H9 (cell line): Measurements from ENCODE around the gene TLR3. TPM values are rescaled to one million over a fixed set of nuclear protein-coding genes. Genes with fewer than 3 reads are reported as not detected.

Experiments used
- DNase-seq: peaks from one replicate; pipeline ENCODE4 v3.0.0-alpha.2; 2017
- H2AFZ ChIP-seq: one replicate; pipeline ENCODE4 v1.6.1; 2013; ENCODE audit warnings: mild to moderate bottlenecking, low read length, control low read depth, moderate library complexity
- H2AK5ac ChIP-seq: 2 replicates; pipeline ENCODE4 v1.6.1; 2013; ENCODE audit warnings: low read length, control low read depth, mixed read lengths; ENCODE audit not compliant: insufficient read length
- H2BK120ac ChIP-seq: one replicate; pipeline ENCODE4 v1.6.1; 2013; ENCODE audit warnings: low read depth, mild to moderate bottlenecking, low read length, control low read depth, inconsistent platforms; ENCODE audit not compliant: poor library complexity, severe bottlenecking
- H2BK12ac ChIP-seq: 2 replicates; pipeline ENCODE4 v1.6.1; 2013; ENCODE audit warnings: low read length, control low read depth, mixed read lengths, low read depth; ENCODE audit not compliant: insufficient read length
- H2BK15ac ChIP-seq: 2 replicates; pipeline ENCODE4 v1.6.1; 2013; ENCODE audit warnings: low read depth, low read length, control low read depth
- H2BK20ac ChIP-seq: one replicate; pipeline ENCODE4 v1.6.1; 2013; ENCODE audit warnings: low read depth, mild to moderate bottlenecking, low read length, control low read depth, inconsistent platforms; ENCODE audit not compliant: poor library complexity, severe bottlenecking
- H2BK5ac ChIP-seq: 2 replicates; pipeline ENCODE4 v1.6.1; 2013; ENCODE audit warnings: low read length, control low read depth, mixed read lengths; ENCODE audit not compliant: insufficient read length
- H3K14ac ChIP-seq: 2 replicates; pipeline ENCODE4 v1.6.1; 2013; ENCODE audit warnings: low read length, control low read depth; ENCODE audit not compliant: insufficient read depth
- H3K18ac ChIP-seq: 2 replicates; pipeline ENCODE4 v1.6.1; 2013; ENCODE audit warnings: low read depth, mild to moderate bottlenecking, mixed read lengths, low read length, control low read depth; ENCODE audit not compliant: insufficient read length
- H3K23ac ChIP-seq: 2 replicates; pipeline ENCODE4 v1.6.1; 2013; ENCODE audit warnings: low read length, control low read depth, mixed read lengths, low read depth; ENCODE audit not compliant: insufficient read length
- H3K23me2 ChIP-seq: 2 replicates; pipeline ENCODE4 v1.6.1; 2013; ENCODE audit warnings: low read depth, mild to moderate bottlenecking, mixed read lengths, low read length, control low read depth; ENCODE audit not compliant: insufficient read length, poor library complexity, severe bottlenecking
- H3K27ac ChIP-seq: 2 replicates; pipeline ENCODE4 v1.5.1; 2013; ENCODE audit warnings: low read length, control low read depth, mixed read lengths, low read depth; ENCODE audit not compliant: insufficient read length
- H3K27me3 ChIP-seq: 2 replicates; pipeline ENCODE4 v1.6.1; 2013; ENCODE audit warnings: low read length, control low read depth, inconsistent platforms; ENCODE audit not compliant: insufficient read depth
- H3K4ac ChIP-seq: 2 replicates; pipeline ENCODE4 v1.6.1; 2013; ENCODE audit warnings: low read depth, mild to moderate bottlenecking, control low read depth, inconsistent platforms, low read length, moderate library complexity
- H3K4me1 ChIP-seq: 2 replicates; pipeline ENCODE4 v1.6.1; 2013; ENCODE audit warnings: low read length, control low read depth, inconsistent platforms; ENCODE audit not compliant: insufficient read depth
- H3K4me2 ChIP-seq: 2 replicates; pipeline ENCODE4 v1.6.1; 2013; ENCODE audit warnings: low read length, control low read depth, mixed read lengths; ENCODE audit not compliant: insufficient read length, insufficient read depth
- H3K56ac ChIP-seq: 2 replicates; pipeline ENCODE4 v1.6.1; 2013; ENCODE audit warnings: low read depth, mild to moderate bottlenecking, mixed read lengths, low read length, control low read depth; ENCODE audit not compliant: insufficient read length
- H3K79me1 ChIP-seq: 2 replicates; pipeline ENCODE4 v1.6.1; 2013; ENCODE audit warnings: low read depth, mild to moderate bottlenecking, moderate library complexity, low read length, control low read depth, inconsistent platforms; ENCODE audit not compliant: insufficient read depth, poor library complexity, severe bottlenecking
- H3K79me2 ChIP-seq: 2 replicates; pipeline ENCODE4 v1.6.1; 2013; ENCODE audit warnings: low read length, control low read depth, inconsistent platforms; ENCODE audit not compliant: insufficient read depth
- H3K9ac ChIP-seq: 2 replicates; pipeline ENCODE4 v1.6.1; 2013; ENCODE audit warnings: low read length, control low read depth, mixed read lengths; ENCODE audit not compliant: insufficient read length; ENCODE audit errors: extremely low read depth
- H3K9me3 ChIP-seq: one replicate; pipeline ENCODE4 v1.6.1; 2013; ENCODE audit warnings: low read depth, low read length, inconsistent platforms; ENCODE audit not compliant: control insufficient read depth
- H3T11ph ChIP-seq: one replicate; pipeline ENCODE4 v1.6.1; 2013; ENCODE audit warnings: mild to moderate bottlenecking, low read length, control low read depth, inconsistent platforms
- H4K20me1 ChIP-seq: one replicate; pipeline ENCODE4 v1.6.1; 2013; ENCODE audit not compliant: control insufficient read depth, insufficient read length, insufficient read depth
- H4K5ac ChIP-seq: 2 replicates; pipeline ENCODE4 v1.6.1; 2013; ENCODE audit warnings: low read depth, mild to moderate bottlenecking, mixed read lengths, low read length, control low read depth; ENCODE audit not compliant: insufficient read length
- H4K8ac ChIP-seq: replicated peaks from 2 replicates; pipeline ENCODE4 v1.6.1; 2013; ENCODE audit warnings: low read length, control low read depth, mixed read lengths, low read depth; ENCODE audit not compliant: insufficient read length
- H4K91ac ChIP-seq: 2 replicates; pipeline ENCODE4 v1.6.1; 2013; ENCODE audit warnings: low read depth, mild to moderate bottlenecking, moderate library complexity, mixed read lengths, low read length, control low read depth; ENCODE audit not compliant: insufficient read length
- H3K27ac Mint-ChIP-seq, 3 experiments: 2 replicates in 2 of 3; 3 replicates in 1 of 3; pipeline ENCODE4 v1.8.0; 2020 to 2021; ENCODE audit warnings: mixed read lengths in 3 of 3, mild to moderate bottlenecking in 1 of 3, moderate library complexity in 1 of 3
- H3K27me3 Mint-ChIP-seq: 2 replicates; pipeline ENCODE4 v1.8.0; 2021; ENCODE audit warnings: low read depth, mild to moderate bottlenecking, moderate library complexity, mixed read lengths
- H3K36me3 Mint-ChIP-seq, 3 experiments: 2 replicates in 2 of 3; 3 replicates in 1 of 3; pipeline ENCODE4 v1.8.0; 2020 to 2021; ENCODE audit warnings: low read depth in 3 of 3, mixed read lengths in 3 of 3; ENCODE audit not compliant: insufficient read depth in 1 of 3
- H3K4me1 Mint-ChIP-seq, 2 experiments: 2 replicates each; pipeline ENCODE4 v1.8.0; 2020; ENCODE audit warnings: mixed read lengths in 2 of 2
- H3K4me3 Mint-ChIP-seq, 2 experiments: 2 replicates in 1 of 2; 3 replicates in 1 of 2; pipeline ENCODE4 v1.8.0; 2020 to 2021; ENCODE audit warnings: mild to moderate bottlenecking in 2 of 2, mixed read lengths in 2 of 2, moderate library complexity in 1 of 2
- H3K9me3 Mint-ChIP-seq, 2 experiments: 2 replicates in 1 of 2; 3 replicates in 1 of 2; pipeline ENCODE4 v1.8.0; 2020; ENCODE audit warnings: mild to moderate bottlenecking in 2 of 2, mixed read lengths in 2 of 2, moderate library complexity in 1 of 2
- CTCF ChIP-seq: fragments of 200-600 bp; sonication (generic); conservative IDR thresholded peaks from 3 replicates; pipeline ENCODE4 v1.8.0; 2021; ENCODE audit warnings: antibody characterized with exemption, mild to moderate bottlenecking
- WGBS: extraction: QIAGEN DNeasy Blood & Tissue Kit; methylation state at CpG from one replicate; pipeline ENCODE4 v1.1.7; 2013; ENCODE audit warnings: missing lambda C conversion rate, low lambda C conversion rate, mixed read lengths; ENCODE audit not compliant: insufficient read length; ENCODE audit errors: extremely low coverage; 5-methylcytosine and 5-hydroxymethylcytosine counted together
- total RNA-seq: library from RNA; stranded (reverse); gene quantifications from 2 replicates; pipeline ENCODE4 v1.2.1, GENCODE V29; 2021

The TLR3 gene
- total RNA-seq, 1 experiment from 2014 or later, result 0.92 TPM

- H2BK120ac ChIP-seq, result no peak overlapping the region
- H3K4me3 Mint-ChIP-seq, result no peak overlapping the region
- no peak overlapping the region for H2BK5ac ChIP-seq
- no peak overlapping the region for H4K91ac ChIP-seq
- no peaks in the 10 kb centered on the region for H4K20me1 ChIP-seq
- H3K4me1 ChIP-seq, result peaks cover 4% of the 10 kb centered on the region; the same call in 1 of the 2 replicates
- no peak overlapping the region for H2AFZ ChIP-seq
- no peaks in the 10 kb centered on the region for H3K27me3 ChIP-seq
- H3T11ph ChIP-seq, result no peak overlapping the region
- H2AK5ac ChIP-seq, result no peak overlapping the region
- no peak overlapping the region for H3K27ac ChIP-seq
- no peak overlapping the region for H2BK15ac ChIP-seq
- H3K36me3 Mint-ChIP-seq, result no peaks in the 10 kb centered on the region
- no peaks in the 10 kb centered on the region for H3K9me3 Mint-ChIP-seq
- H3K27me3 Mint-ChIP-seq, result no peaks in the 10 kb centered on the region
- H3K23ac ChIP-seq, result no peak overlapping the region
- no peak overlapping the region for H3K4ac ChIP-seq
- H3K79me1 ChIP-seq, result no peaks in the 10 kb centered on the region
- H3K27ac Mint-ChIP-seq, result peak overlapping the region in 2 of 3 experiments; percentile 6 to 77; a peak in 3 of 7 replicates
- H2BK12ac ChIP-seq, result no peak overlapping the region
- no peaks in the 10 kb centered on the region for H3K79me2 ChIP-seq
- H3K14ac ChIP-seq, result no peak overlapping the region
- H3K9ac ChIP-seq, result no peak overlapping the region
- H3K9me3 ChIP-seq, result no peaks in the 10 kb centered on the region
- DNase-seq, result no peak
- H4K8ac ChIP-seq, result no peak overlapping the region
- TF ChIP-seq CTCF, result no peak
- no peak overlapping the region for H4K5ac ChIP-seq
- H3K18ac ChIP-seq, result no peak overlapping the region
- H3K56ac ChIP-seq, result no peak overlapping the region
- H3K4me2 ChIP-seq, result no peak overlapping the region
- peaks cover 29% of the 10 kb centered on the region in 2 experiments for H3K4me1 Mint-ChIP-seq
- H3K23me2 ChIP-seq, result no peaks in the 10 kb centered on the region
- no CpG with 5 or more reads among the region's 3 CpGs for WGBS
- H2BK20ac ChIP-seq, result no peak overlapping the region
Observed at GRCh38 chr4:186134257-186134656, 65.3 kb downstream of the TLR3 start.
